Pancreas (tissue), 10 donors: ENCODE results near the gene CEP152. TPM values are rescaled to one million over a fixed set of nuclear protein-coding genes. Genes with fewer than 3 reads are reported as not detected.
"Not testable (repeated sequence)": the region's sequence is repeated elsewhere in the genome, so short reads cannot be mapped to it uniquely, and the experiment has no call there.

Experiments used
- ATAC-seq, 4 donors: fragments of 200-7000 bp; cut with Tn5 transposase; one replicate each; pipeline versions ENCODE4 v1.8.0 to v1.9.1; 2020; ENCODE audit warnings: mild to moderate bottlenecking in 4 of 4, moderate library complexity in 4 of 4
- DNase-seq, 6 donors: peaks; one replicate each; pipeline ENCODE4 v3.0.0-alpha.2; 2020
- FAIRE-seq: peaks from 2 replicates; lab custom pipeline; 2012; peaks lifted over from hg19 to GRCh38; lab: Jason Lieb, UNC
- H3K27ac ChIP-seq, 4 donors: fragments of 200-600 bp; sonication (generic); 1 replicate in 3 of 4; 2 replicates in 1 of 4; pipeline versions ENCODE4 v1.5.0 to v1.8.0; 2020
- H3K27me3 ChIP-seq, 4 donors: fragments of 200-600 bp; one replicate each; pipeline ENCODE4 v1.8.0; 2021
- H3K36me3 ChIP-seq, 3 donors: fragments of 200-600 bp; sonication (generic) in 1 of 3; one replicate each; pipeline versions ENCODE4 v1.5.0 to v1.8.0; 2020 to 2021
- H3K4me1 ChIP-seq, 3 donors: fragments of 200-600 bp; one replicate each; pipeline ENCODE4 v1.8.0; 2021
- H3K4me3 ChIP-seq, 4 donors: fragments of 200-600 bp; sonication (generic) in 2 of 4; one replicate each; pipeline versions ENCODE4 v1.5.0 to v1.8.0; 2020 to 2021
- H3K9me3 ChIP-seq, 4 donors: fragments of 200-600 bp; one replicate each; pipeline ENCODE4 v1.8.0; 2021
- CTCF ChIP-seq, 4 donors: fragments of 200-600 bp; sonication (generic) in 3 of 4; IDR thresholded peaks; one replicate each; pipeline versions ENCODE4 v1.5.0 to v1.8.0; 2021; ENCODE audit warnings: antibody characterized with exemption in 4 of 4
- WGBS, 2 donors: extraction: QIAGEN DNeasy Blood & Tissue Kit; methylation state at CpG; one replicate each; pipeline ENCODE4 v1.1.7; 2013; 5-methylcytosine and 5-hydroxymethylcytosine counted together
- intact Hi-C, 3 donors: fragments of 100-400 bp; cut with DNase I; formaldehyde crosslinking; loops; one replicate each; pipeline versions ENCODE4 v1.11.1 to v1.14.2; 2022
- polyA plus RNA-seq, 2 donors: library from polyadenylated mRNA; stranded (reverse); fragments of 200-250 nt; gene quantifications; one replicate each; pipeline ENCODE4 v1.2.3, GENCODE V29; 2013
- total RNA-seq, 6 donors: library from RNA; stranded (reverse); fragmentation: NEBNext Ultra II Directional in 4 of 6; extraction: Animal tissue kit (Norgen Biotek cat#: 25700) in 4 of 6; gene quantifications; one replicate each; pipeline versions ENCODE4 v1.2.1 to v1.2.4, GENCODE V29; 2021 to 2023
- donor health status: healthy with polysubstance abuse.
- donor health status: DM: no; HTN: no; CAD: no; lungs with moderate emphysema.
- donor health status: DM: no; HTN: no; CAD: no.
- donor health status: control.
- donor health status: control.
- donor health status: Bipolar disorder and iron deficiency.
- donor health status: DM: yes; HTN: yes; CAD: no.
- donor health status: DM: no; HTN: no; CAD: no.
- donor health status: DM: no; HTN: no; CAD: no.
- donor health status: DM: yes; HTN: yes; CAD: no.

CEP152 gene
- total and polyA plus RNA-seq, 8 donors, result 1.3 to 8.0 (median 2.5) TPM

GRCh38 chr15:48796930-48797329, 13.9 kb downstream of the CEP152 start:
- no peak overlapping the region for H3K27ac ChIP-seq
- WGBS, 2 donors, result 79 to 81% methylated on average over 3 of the region's 3 CpGs
- FAIRE-seq, result no peak

GRCh38 chr15:48796521-48796920, 14.3 kb downstream of the CEP152 start:
- WGBS, 2 donors, result 94 to 96% methylated on average over 3 of the region's 3 CpGs
- no peak for TF ChIP-seq CTCF (IDR thresholded peaks at IDR 0.05)
- DNase-seq, result no peak
- H3K36me3 ChIP-seq, result no peaks in the 10 kb centered on the region
- H3K27ac ChIP-seq, result no peak overlapping the region
- no peaks in the 10 kb centered on the region for H3K27me3 ChIP-seq
- intact Hi-C loops, result no loop called here
- H3K4me1 ChIP-seq, result peaks cover 0 to 5% (median 0%) of the 10 kb centered on the region in 3 donors
- no peak overlapping the region for H3K4me3 ChIP-seq
- ATAC-seq, result no peak
- H3K9me3 ChIP-seq, result no peaks in the 10 kb centered on the region
- no peak for FAIRE-seq

More at GRCh38 chr15:48796930-48797329, 13.9 kb downstream of the CEP152 start:
- DNase-seq (no peak), ATAC-seq (peak in 2 of 4 donors; percentile 11 to 18)
- no peaks in the 10 kb centered on the region for H3K9me3 ChIP-seq
- H3K27me3 ChIP-seq, result no peaks in the 10 kb centered on the region
- TF ChIP-seq CTCF (IDR thresholded peaks at IDR 0.05), result no peak
- intact Hi-C loops, result no loop called here
- H3K36me3 ChIP-seq, result no peaks in the 10 kb centered on the region
- H3K4me3 ChIP-seq, result no peak overlapping the region
- peaks cover 0 to 5% (median 0%) of the 10 kb centered on the region in 3 donors for H3K4me1 ChIP-seq

GRCh38 chr15:48795901-48796300, 15.0 kb downstream of the CEP152 start:
- Histone ChIP-seq H3K4me1 (peaks cover 0 to 5% (median 0%) of the 10 kb centered on the region in 3 donors), H3K27ac (no peak overlapping the region), H3K9me3 (no peaks in the 10 kb centered on the region), H3K36me3 (no peaks in the 10 kb centered on the region), H3K4me3 (no peak overlapping the region), H3K27me3 (no peaks in the 10 kb centered on the region)
- no peak for TF ChIP-seq CTCF (IDR thresholded peaks at IDR 0.05)
- ATAC-seq (no peak), FAIRE-seq (no peak), DNase-seq (no peak)
- intact Hi-C loops, result no loop called here
- 87 to 89% methylated on average over 3 of the region's 3 CpGs for WGBS, 2 donors

- ATAC-seq (peak in 3 of 4 donors; percentile 37 to 89 (median 88)), DNase-seq (no peak), FAIRE-seq (no peak)
- Histone ChIP-seq H3K27ac (peak overlapping the region in 2 of 4 donors; percentile 31 to 33), H3K36me3 (no peaks in the 10 kb centered on the region), H3K4me1 (peaks cover 0 to 5% (median 0%) of the 10 kb centered on the region in 3 donors), H3K9me3 (no peaks in the 10 kb centered on the region), H3K4me3 (no peak overlapping the region), H3K27me3 (no peaks in the 10 kb centered on the region)
- TF ChIP-seq CTCF (IDR thresholded peaks at IDR 0.05), result no peak
- intact Hi-C loops, result no loop called here
- 88 to 90% methylated on average over 2 of the region's 2 CpGs for WGBS, 2 donors
Measured at GRCh38 chr15:48794697-48795134, 16.2 kb downstream of the CEP152 start.

- no peak for FAIRE-seq
- ATAC-seq, result no peak
- Histone ChIP-seq H3K27me3 (no peaks in the 10 kb centered on the region), H3K36me3 (peaks cover 0 to 8% (median 0%) of the 10 kb centered on the region in 3 donors), H3K4me1 (peaks cover 0 to 5% (median 0%) of the 10 kb centered on the region in 3 donors), H3K9me3 (no peaks in the 10 kb centered on the region), H3K27ac (no peak overlapping the region), H3K4me3 (no peak overlapping the region)
- TF ChIP-seq CTCF (IDR thresholded peaks at IDR 0.05), result no peak
- intact Hi-C loops, result no loop called here
- no peak for DNase-seq
- 47 to 76% methylated on average over 3 of the region's 3 CpGs for WGBS, 2 donors
Measured at GRCh38 chr15:48792408-48792807, 18.5 kb downstream of the CEP152 start.

- DNase-seq, ATAC-seq: not testable (repeated sequence)
Measured at GRCh38 chr15:48790466-48791115, 20.3 kb downstream of the CEP152 start.

More at GRCh38 chr15:48790466-48791115, 20.3 kb downstream of the CEP152 start:
- FAIRE-seq, H3K27ac ChIP-seq, H3K4me1 ChIP-seq, H3K4me3 ChIP-seq, H3K9me3 ChIP-seq, H3K36me3 ChIP-seq, intact Hi-C loops, H3K27me3 ChIP-seq: not testable (repeated sequence)
- WGBS, 2 donors, result 95 to 97% methylated on average over 12 of the region's 12 CpGs
